Lower lobe of right lung (tissue), 2 donors: ENCODE measurements around the gene CR1. TPM values are rescaled to one million over a fixed set of nuclear protein-coding genes. Genes with fewer than 3 reads are reported as not detected.
"Not testable (repeated sequence)": the region's sequence is repeated elsewhere in the genome, so short reads cannot be mapped to it uniquely, and the experiment has no call there.

Experiments
- ATAC-seq, 2 donors: fragments of 200-7000 bp; cut with Tn5 transposase; one replicate each; pipeline ENCODE4 v1.9.1; 2020 to 2022; ENCODE audit warnings: mild to moderate bottlenecking in 2 of 2, moderate library complexity in 2 of 2
- DNase-seq: peaks from one replicate; pipeline ENCODE4 v3.0.0-alpha.2; 2020
- H3K27ac ChIP-seq: fragments of 200-600 bp; one replicate; pipeline ENCODE4 v1.8.0; 2022
- H3K27me3 ChIP-seq: fragments of 200-600 bp; one replicate; pipeline ENCODE4 v1.8.0; 2022; ENCODE audit warnings: low read depth
- H3K36me3 ChIP-seq: fragments of 200-600 bp; one replicate; pipeline ENCODE4 v1.8.0; 2022; ENCODE audit warnings: mild to moderate bottlenecking
- H3K4me1 ChIP-seq: fragments of 200-600 bp; one replicate; pipeline ENCODE4 v1.8.0; 2022
- H3K4me3 ChIP-seq: fragments of 200-600 bp; one replicate; pipeline ENCODE4 v1.8.0; 2022; ENCODE audit warnings: mild to moderate bottlenecking
- H3K9me3 ChIP-seq: fragments of 200-600 bp; one replicate; pipeline ENCODE4 v1.8.0; 2022
- CTCF ChIP-seq: fragments of 200-600 bp; IDR thresholded peaks from one replicate; pipeline ENCODE4 v1.8.0; 2022; ENCODE audit warnings: antibody characterized with exemption, mild to moderate bottlenecking
- intact Hi-C: fragments of 100-400 bp; cut with DNase I; formaldehyde crosslinking; loops from one replicate; pipeline ENCODE4 v1.11.0; 2022
- total RNA-seq: library from RNA; stranded (reverse); fragmentation: NEBNext Ultra II Directional; extraction: Animal tissue kit (Norgen Biotek cat#: 25700); gene quantifications from one replicate; pipeline ENCODE4 v1.2.1, GENCODE V29; 2021
- donor health status: DM: no; HTN: yes; CAD: no; lungs with severe emphysema.

Gene CR1
- total RNA-seq, 1 donor from 2014 or later, result 21.5 TPM

DNA sequence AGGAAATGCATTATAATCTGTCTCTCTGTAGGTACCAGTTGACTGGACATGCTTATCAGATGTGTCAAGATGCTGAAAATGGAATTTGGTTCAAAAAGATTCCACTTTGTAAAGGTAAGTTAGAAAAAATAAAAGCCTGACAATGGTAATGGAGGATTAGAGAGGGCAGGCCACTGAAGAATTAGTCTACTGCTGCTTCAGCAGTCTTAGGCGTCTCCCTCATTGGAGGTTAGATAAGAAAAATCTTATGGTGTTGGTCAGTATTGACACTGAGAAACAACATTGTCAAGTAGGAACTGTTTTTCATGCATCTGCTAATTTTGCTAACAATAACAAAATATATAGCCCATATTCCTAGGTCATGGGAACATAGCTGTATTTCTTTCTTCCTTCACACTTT lies 21.7 kb upstream of the CR1 start:
- TF ChIP-seq CTCF, result no peak

DNA sequence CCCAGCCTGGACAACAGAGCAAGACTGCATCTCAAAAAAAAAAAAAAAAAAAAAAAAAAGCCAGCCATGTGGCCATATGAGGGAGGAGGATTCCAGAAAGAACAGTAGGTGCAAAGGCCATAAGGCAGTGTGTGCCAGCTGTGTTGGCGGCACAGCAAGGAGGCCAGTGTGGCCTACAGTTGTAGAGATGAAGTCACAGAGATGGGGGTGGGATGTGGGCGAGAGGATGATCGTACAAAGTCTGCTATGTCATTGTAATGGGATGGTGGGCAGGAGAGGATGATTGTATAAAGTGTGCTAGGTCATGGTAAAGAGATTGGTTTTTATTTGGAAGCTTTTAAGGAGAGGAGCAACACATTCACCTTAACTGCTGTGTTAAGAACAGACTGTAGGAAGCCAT lies 9.8 kb upstream of the CR1 start:
- H3K4me3 ChIP-seq, result no peak overlapping the region
- no peak for DNase-seq
- no peaks in the 10 kb centered on the region for H3K36me3 ChIP-seq
- no peak for TF ChIP-seq CTCF
- ATAC-seq, result no peak
- no peaks in the 10 kb centered on the region for H3K27me3 ChIP-seq
- H3K27ac ChIP-seq, result no peak overlapping the region
- H3K4me1 ChIP-seq, result no peaks in the 10 kb centered on the region
- intact Hi-C loops, result no loop called here
- H3K9me3 ChIP-seq, result no peaks in the 10 kb centered on the region

More for the DNA sequence above, 21.7 kb upstream of the CR1 start:
- no peak for ATAC-seq
- no peak for DNase-seq
- H3K4me1 ChIP-seq, result no peaks in the 10 kb centered on the region
- no peak overlapping the region for H3K4me3 ChIP-seq
- no peaks in the 10 kb centered on the region for H3K9me3 ChIP-seq
- H3K27ac ChIP-seq, result no peak overlapping the region
- H3K27me3 ChIP-seq, result no peaks in the 10 kb centered on the region
- intact Hi-C loops, result no loop called here
- no peaks in the 10 kb centered on the region for H3K36me3 ChIP-seq

GRCh38 chr1:207487636-207488035 lies 8.3 kb upstream of the CR1 start:
- Histone ChIP-seq H3K4me3 (no peak overlapping the region), H3K4me1 (no peaks in the 10 kb centered on the region), H3K36me3 (no peaks in the 10 kb centered on the region), H3K27me3 (peaks cover 5% of the 10 kb centered on the region), H3K27ac (no peak overlapping the region), H3K9me3 (no peaks in the 10 kb centered on the region)
- DNase-seq (no peak), ATAC-seq (no peak)
- intact Hi-C loops, result no loop called here
- TF ChIP-seq CTCF, result no peak

GRCh38 chr1:207493212-207493611 lies 2.7 kb upstream of the CR1 start:
- peaks cover 41% of the 10 kb centered on the region for H3K27me3 ChIP-seq
- no peak for ATAC-seq

GRCh38 chr1:207494171-207494570 lies 1.8 kb upstream of the CR1 start:
- no peaks in the 10 kb centered on the region for H3K36me3 ChIP-seq
- H3K9me3 ChIP-seq, result no peaks in the 10 kb centered on the region
- no peaks in the 10 kb centered on the region for H3K4me1 ChIP-seq
- DNase-seq, result no peak
- no peak for TF ChIP-seq CTCF
- ATAC-seq, result no peak
- peaks cover 45% of the 10 kb centered on the region for H3K27me3 ChIP-seq
- no peak overlapping the region for H3K4me3 ChIP-seq
- no peak overlapping the region for H3K27ac ChIP-seq
- intact Hi-C loops, result no loop called here

More at GRCh38 chr1:207493212-207493611, 2.7 kb upstream of the CR1 start:
- no peak for DNase-seq
- Histone ChIP-seq H3K4me3 (no peak overlapping the region), H3K36me3 (no peaks in the 10 kb centered on the region), H3K9me3 (no peaks in the 10 kb centered on the region), H3K27ac (no peak overlapping the region), H3K4me1 (no peaks in the 10 kb centered on the region)
- intact Hi-C loops, result no loop called here
- TF ChIP-seq CTCF, result no peak

- H3K36me3 ChIP-seq, ATAC-seq, intact Hi-C loops, H3K27ac ChIP-seq, DNase-seq, H3K4me1 ChIP-seq, H3K9me3 ChIP-seq: not testable (repeated sequence)
- Histone ChIP-seq H3K27me3 (peaks cover 45% of the 10 kb centered on the region), H3K4me3 (peak overlapping the region; percentile 54)
Measured at GRCh38 chr1:207495281-207495680, 676 bp upstream of the CR1 start.
